ENCODE data around the gene NGRN. TPM values are rescaled to one million over a fixed set of nuclear protein-coding genes. Genes with fewer than 3 reads are reported as not detected.
"Not testable (repeated sequence)": the region's sequence is repeated elsewhere in the genome, so short reads cannot be mapped to it uniquely, and the experiment has no call there.

Gene NGRN
- total RNA-seq, 1 donor from 2014 or later: 74.8 TPM

- H3K4me3 ChIP-seq (ENCODE audit: low read depth, low read length): no peak overlapping the region
- DNase-seq (ENCODE audit: low read depth): no peak
- TF ChIP-seq, protein P1, sequence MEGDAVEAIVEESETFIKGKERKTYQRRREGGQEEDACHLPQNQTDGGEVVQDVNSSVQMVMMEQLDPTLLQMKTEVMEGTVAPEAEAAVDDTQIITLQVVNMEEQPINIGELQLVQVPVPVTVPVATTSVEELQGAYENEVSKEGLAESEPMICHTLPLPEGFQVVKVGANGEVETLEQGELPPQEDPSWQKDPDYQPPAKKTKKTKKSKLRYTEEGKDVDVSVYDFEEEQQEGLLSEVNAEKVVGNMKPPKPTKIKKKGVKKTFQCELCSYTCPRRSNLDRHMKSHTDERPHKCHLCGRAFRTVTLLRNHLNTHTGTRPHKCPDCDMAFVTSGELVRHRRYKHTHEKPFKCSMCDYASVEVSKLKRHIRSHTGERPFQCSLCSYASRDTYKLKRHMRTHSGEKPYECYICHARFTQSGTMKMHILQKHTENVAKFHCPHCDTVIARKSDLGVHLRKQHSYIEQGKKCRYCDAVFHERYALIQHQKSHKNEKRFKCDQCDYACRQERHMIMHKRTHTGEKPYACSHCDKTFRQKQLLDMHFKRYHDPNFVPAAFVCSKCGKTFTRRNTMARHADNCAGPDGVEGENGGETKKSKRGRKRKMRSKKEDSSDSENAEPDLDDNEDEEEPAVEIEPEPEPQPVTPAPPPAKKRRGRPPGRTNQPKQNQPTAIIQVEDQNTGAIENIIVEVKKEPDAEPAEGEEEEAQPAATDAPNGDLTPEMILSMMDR (conservative IDR thresholded peaks at IDR 0.05; ENCODE audit: low read depth, low read length): no peak
These were observed 22.5 kb downstream of the NGRN start for GRCh38 chr15:90287946-90288345.

GRCh38 chr15:90291679-90292356 is 26.3 kb downstream of the NGRN start:
- no peak overlapping the region for H3K4me3 ChIP-seq (ENCODE audit: low read depth, low read length)
- no peak for DNase-seq (ENCODE audit: low read depth)
- TF ChIP-seq, protein P1 (conservative IDR thresholded peaks at IDR 0.05; ENCODE audit: low read depth, low read length): no peak

DNA sequence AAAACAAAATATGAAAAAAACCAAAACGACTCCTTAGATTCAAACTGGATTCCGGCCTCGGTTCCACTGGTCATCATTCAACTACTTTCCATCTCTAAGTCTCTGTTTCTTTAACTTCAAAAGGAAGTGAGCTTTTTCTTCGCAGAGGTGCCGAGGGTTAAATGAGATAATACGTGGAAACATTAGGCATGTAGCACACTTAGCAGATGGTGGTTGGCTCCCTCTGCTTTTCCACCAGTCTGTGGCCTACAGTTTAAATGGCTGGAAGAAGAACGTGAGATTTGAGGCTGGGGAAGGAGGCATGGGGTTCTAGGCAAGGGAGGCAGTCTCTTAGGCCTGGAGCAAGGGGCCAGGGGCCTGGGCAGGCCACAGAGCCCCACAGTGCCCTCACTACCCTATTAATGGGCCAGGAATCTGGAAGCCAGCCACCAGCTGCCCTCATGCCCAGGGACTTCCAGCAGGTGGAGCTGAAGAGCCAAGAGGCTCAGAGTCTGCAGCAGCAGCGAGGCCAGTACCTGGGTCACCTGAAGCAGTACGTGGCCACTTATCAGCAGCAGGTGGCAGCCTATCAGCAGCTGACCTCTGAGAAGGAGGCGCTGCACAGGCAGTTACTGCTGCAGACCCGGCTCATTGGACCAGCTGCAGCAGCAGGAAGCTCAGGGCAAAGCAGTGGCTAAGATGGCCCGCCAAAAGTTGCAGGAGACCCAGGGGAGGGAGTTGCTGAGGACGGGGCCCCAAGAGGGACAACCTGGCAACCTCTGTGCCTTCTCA is 27.8 kb downstream of the NGRN start:
- not testable (repeated sequence) for H3K4me3 ChIP-seq (ENCODE audit: low read depth, low read length); DNase-seq (ENCODE audit: low read depth)
- TF ChIP-seq, protein P1 (conservative IDR thresholded peaks at IDR 0.05; ENCODE audit: low read depth, low read length): peak; percentile 77

- DNase-seq (ENCODE audit: low read depth): no peak
- H3K4me3 ChIP-seq (ENCODE audit: low read depth, low read length): no peak overlapping the region
- TF ChIP-seq, protein P1 (conservative IDR thresholded peaks at IDR 0.05; ENCODE audit: low read depth, low read length): no peak
These were observed 28.7 kb downstream of the NGRN start for GRCh38 chr15:90294159-90294558.

- H3K4me3 ChIP-seq (ENCODE audit: low read depth, low read length): no peak overlapping the region
- DNase-seq (ENCODE audit: low read depth): no peak
- TF ChIP-seq, protein P1 (conservative IDR thresholded peaks at IDR 0.05; ENCODE audit: low read depth, low read length): no peak
These were observed 29.3 kb downstream of the NGRN start for GRCh38 chr15:90294601-90295269.

DNA sequence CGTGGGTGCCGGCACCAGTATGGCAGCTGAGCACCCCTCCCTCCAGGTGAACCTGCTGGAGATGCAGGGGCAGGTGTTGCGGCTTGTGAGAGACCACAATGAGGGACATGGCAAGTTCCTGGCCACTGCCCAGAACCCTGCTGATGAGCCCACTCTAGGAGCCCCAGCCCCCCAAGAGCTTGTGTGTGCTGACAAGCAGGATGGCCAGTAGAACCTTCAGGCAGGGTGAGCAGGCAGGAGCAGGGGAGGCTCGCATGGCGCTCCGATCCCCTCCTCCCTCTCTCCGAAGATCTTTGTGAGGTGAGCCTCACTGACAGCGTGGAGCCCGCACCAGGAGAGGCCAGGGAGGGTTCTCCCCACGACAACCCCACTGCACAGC is 29.8 kb downstream of the NGRN start:
- DNase-seq (ENCODE audit: low read depth): no peak
- TF ChIP-seq, protein P1 (conservative IDR thresholded peaks at IDR 0.05; ENCODE audit: low read depth, low read length): no peak
- no peak overlapping the region for H3K4me3 ChIP-seq (ENCODE audit: low read depth, low read length)

DNA sequence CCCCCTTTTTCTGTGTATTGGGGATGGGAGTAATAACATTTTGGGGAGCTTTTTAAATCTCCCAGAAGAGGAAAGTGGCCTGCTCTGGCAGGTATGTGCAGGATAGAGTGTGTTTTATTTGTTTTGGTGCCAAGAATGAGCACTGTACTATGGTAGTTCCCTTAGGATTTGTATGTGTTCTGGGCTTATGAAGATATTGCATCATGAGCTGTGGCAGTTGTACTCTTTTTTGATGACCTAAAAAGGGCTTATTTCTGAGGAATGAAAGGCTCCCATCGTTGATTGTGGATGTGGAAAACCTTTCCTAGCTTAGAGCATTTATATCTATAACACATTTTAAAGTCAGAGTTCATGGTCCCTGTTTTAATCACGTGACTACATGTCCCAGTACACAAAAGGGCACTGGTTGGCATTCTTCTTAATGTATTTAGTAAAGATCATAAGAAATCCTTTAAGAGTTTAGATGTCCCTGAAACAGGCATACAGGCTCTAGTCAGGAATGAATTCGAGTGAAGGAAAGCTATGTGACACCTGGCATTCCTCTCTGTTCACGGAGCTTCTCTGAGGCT is 30.9 kb downstream of the NGRN start:
- not testable (repeated sequence) for H3K4me3 ChIP-seq (ENCODE audit: low read depth, low read length); DNase-seq (ENCODE audit: low read depth)

Data from epithelial cell of proximal tubule (primary cell).